ENCODE results near the gene CDC42BPA.

GRCh38 chr1:227214207-227214606 lies 104.1 kb downstream of the CDC42BPA start:
- TF ChIP-seq, protein P1, sequence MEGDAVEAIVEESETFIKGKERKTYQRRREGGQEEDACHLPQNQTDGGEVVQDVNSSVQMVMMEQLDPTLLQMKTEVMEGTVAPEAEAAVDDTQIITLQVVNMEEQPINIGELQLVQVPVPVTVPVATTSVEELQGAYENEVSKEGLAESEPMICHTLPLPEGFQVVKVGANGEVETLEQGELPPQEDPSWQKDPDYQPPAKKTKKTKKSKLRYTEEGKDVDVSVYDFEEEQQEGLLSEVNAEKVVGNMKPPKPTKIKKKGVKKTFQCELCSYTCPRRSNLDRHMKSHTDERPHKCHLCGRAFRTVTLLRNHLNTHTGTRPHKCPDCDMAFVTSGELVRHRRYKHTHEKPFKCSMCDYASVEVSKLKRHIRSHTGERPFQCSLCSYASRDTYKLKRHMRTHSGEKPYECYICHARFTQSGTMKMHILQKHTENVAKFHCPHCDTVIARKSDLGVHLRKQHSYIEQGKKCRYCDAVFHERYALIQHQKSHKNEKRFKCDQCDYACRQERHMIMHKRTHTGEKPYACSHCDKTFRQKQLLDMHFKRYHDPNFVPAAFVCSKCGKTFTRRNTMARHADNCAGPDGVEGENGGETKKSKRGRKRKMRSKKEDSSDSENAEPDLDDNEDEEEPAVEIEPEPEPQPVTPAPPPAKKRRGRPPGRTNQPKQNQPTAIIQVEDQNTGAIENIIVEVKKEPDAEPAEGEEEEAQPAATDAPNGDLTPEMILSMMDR (IDR thresholded peaks at IDR 0.05), result no peak
- TF ChIP-seq POLR2A (IDR thresholded peaks at IDR 0.05), result no peak
- no peak for TF ChIP-seq EP300 (IDR thresholded peaks at IDR 0.05)
